Stomach (tissue), 9 donors: ENCODE measurements around the gene PFKFB4. TPM values are rescaled to one million over a fixed set of nuclear protein-coding genes. Genes with fewer than 3 reads are reported as not detected.
A peak's percentile ranks its signal among the peaks of the same experiment; 100 is the strongest.
"Not testable (repeated sequence)": the region's sequence is repeated elsewhere in the genome, so short reads cannot be mapped to it uniquely, and the experiment has no call there.

ENCODE experiments used
- DNase-seq, 2 donors: peaks; one replicate each; pipeline versions ENCODE4 v3.0.0 to v3.0.0-alpha.2; 2013 to 2019
- H3K27ac ChIP-seq, 5 donors: fragments of 200-600 bp in 4 of 5; sonication (generic) in 4 of 5; one replicate each; pipeline ENCODE4 v1.5.1; 2013 to 2019; ENCODE audit warnings: mild to moderate bottlenecking in 1 of 5, moderate library complexity in 1 of 5
- H3K27me3 ChIP-seq, 3 donors: fragments of 200-600 bp; sonication (generic); one replicate each; pipeline ENCODE4 v1.5.1; 2017 to 2019; ENCODE audit warnings: mixed run types in 1 of 3
- H3K36me3 ChIP-seq, 4 donors: fragments of 200-600 bp; sonication (generic); 1 replicate in 3 of 4; 2 replicates in 1 of 4; pipeline ENCODE4 v1.5.1; 2016 to 2019
- H3K4me1 ChIP-seq, 4 donors: fragments of 200-600 bp; sonication (generic); one replicate each; pipeline ENCODE4 v1.5.1; 2016 to 2019
- H3K4me3 ChIP-seq, 4 donors: fragments of 200-600 bp; sonication (generic) in 3 of 4; one replicate each; pipeline ENCODE4 v1.5.1; 2016 to 2019; ENCODE audit warnings: mild to moderate bottlenecking in 1 of 4
- H3K9me3 ChIP-seq, 4 donors: fragments of 200-600 bp; sonication (generic); one replicate each; pipeline ENCODE4 v1.5.1; 2016 to 2019
- CTCF ChIP-seq, 7 experiments: fragments of 450-650 bp in 4 of 7; fragments of 200-600 bp in 3 of 7; sonication (generic) in 3 of 7; IDR thresholded peaks; one replicate each; pipeline ENCODE4 v1.5.1; 2016 to 2019; ENCODE audit warnings: antibody characterized with exemption in 7 of 7, control low read depth in 2 of 7, mild to moderate bottlenecking in 1 of 7
- EP300 ChIP-seq: sonication (generic); formaldehyde crosslinking; IDR thresholded peaks from one replicate; pipeline ENCODE4 v1.6.1; 2017; ENCODE audit warnings: antibody characterized with exemption
- POLR2A ChIP-seq, 4 donors: fragments of 450-650 bp; IDR thresholded peaks; one replicate each; pipeline ENCODE4 v1.6.1; 2016; ENCODE audit warnings: antibody characterized with exemption in 4 of 4, control low read depth in 2 of 4, mild to moderate bottlenecking in 1 of 4, moderate library complexity in 1 of 4
- POLR2AphosphoS5 ChIP-seq, 3 donors: sonication (generic); formaldehyde crosslinking; IDR thresholded peaks; one replicate each; pipeline ENCODE4 v1.6.1; 2016; ENCODE audit warnings: antibody characterized with exemption in 3 of 3
- WGBS, 5 donors: extraction: QIAGEN DNeasy Blood & Tissue Kit in 3 of 5; methylation state at CpG; one replicate each; pipeline versions ENCODE4 v1.1.5 to v1.1.7; 2013 to 2018; 5-methylcytosine and 5-hydroxymethylcytosine counted together
- intact Hi-C: fragments of 100-400 bp; cut with DNase I; formaldehyde crosslinking; loops from one replicate; pipeline ENCODE4 v1.15.1; 2023; ENCODE audit warnings: low total_unique reads
- polyA plus RNA-seq, 3 donors: library from polyadenylated mRNA; stranded (reverse); fragments of 200-250 nt; gene quantifications; one replicate each; pipeline ENCODE4 v1.2.3, GENCODE V29; 2013
- total RNA-seq, 5 donors: library from RNA; depleted of rRNA; stranded (reverse); fragments of >200 nt; gene quantifications; one replicate each; pipeline versions ENCODE4 v1.1.0 to v1.2.3, GENCODE V29; 2014 to 2016
- donor health status: healthy with polysubstance abuse.
- donor health status: Bipolar disorder and iron deficiency.
- donor health status: healthy.

PFKFB4 gene
- total and polyA plus RNA-seq, 8 donors: 0.61 to 9.6 (median 1.5) TPM; not detected in 1

GRCh38 chr3:48553886-48554845, 2.4 kb downstream of the PFKFB4 start:
- TF ChIP-seq EP300 (no peak), POLR2A (IDR thresholded peaks at IDR 0.05) (no peak), CTCF (IDR thresholded peaks at IDR 0.05) (no peak), POLR2AphosphoS5 (IDR thresholded peaks at IDR 0.05) (no peak)
- peaks cover 24 to 51% (median 37%) of the 10 kb centered on the region in 4 donors for H3K4me1 ChIP-seq
- no peaks in the 10 kb centered on the region for H3K27me3 ChIP-seq
- no peaks in the 10 kb centered on the region for H3K36me3 ChIP-seq
- H3K27ac ChIP-seq: peak overlapping the region in 2 of 5 donors; percentile 37 to 43
- H3K4me3 ChIP-seq: no peak overlapping the region
- WGBS, 5 donors: 79 to 87% (median 84%) methylated on average over 14 of the region's 14 CpGs
- no peaks in the 10 kb centered on the region for H3K9me3 ChIP-seq
- intact Hi-C loops: loop anchor here (5.0 kb wide), 1 partner anchor 92 kb away; no protein-coding TSS in a partner anchor
- no peak for DNase-seq

GRCh38 chr3:48553361-48553760, 3.2 kb downstream of the PFKFB4 start:
- Histone ChIP-seq H3K9me3 (no peaks in the 10 kb centered on the region), H3K4me1 (peaks cover 24 to 51% (median 35%) of the 10 kb centered on the region in 4 donors), H3K4me3 (no peak overlapping the region), H3K27me3 (no peaks in the 10 kb centered on the region), H3K27ac (peak overlapping the region in 2 of 5 donors; percentile 37 to 43), H3K36me3 (no peaks in the 10 kb centered on the region)
- intact Hi-C loops: loop anchor here (5.0 kb wide), 1 partner anchor 91 kb away; no protein-coding TSS in a partner anchor
- 88 to 97% (median 91%) methylated on average over 5 of the region's 5 CpGs for WGBS, 5 donors
- DNase-seq: no peak
- TF ChIP-seq POLR2AphosphoS5 (IDR thresholded peaks at IDR 0.05) (no peak), POLR2A (IDR thresholded peaks at IDR 0.05) (no peak), EP300 (no peak), CTCF (IDR thresholded peaks at IDR 0.05) (no peak)

- intact Hi-C loops: loop anchor here (5.0 kb wide), 1 partner anchor 90 kb away; no protein-coding TSS in a partner anchor
- Histone ChIP-seq H3K9me3 (no peaks in the 10 kb centered on the region), H3K27ac (peak overlapping the region in 4 of 5 donors; percentile 13 to 43 (median 32)), H3K4me3 (no peak overlapping the region), H3K27me3 (no peaks in the 10 kb centered on the region), H3K4me1 (peaks cover 17 to 41% (median 25%) of the 10 kb centered on the region in 4 donors), H3K36me3 (peaks cover 0 to 3% (median 1%) of the 10 kb centered on the region in 4 donors)
- DNase-seq: peak; percentile 67 to 81
- TF ChIP-seq EP300: no peak
- no peak for TF ChIP-seq POLR2AphosphoS5 (IDR thresholded peaks at IDR 0.05)
- no peak for TF ChIP-seq POLR2A (IDR thresholded peaks at IDR 0.05)
- 54 to 64% (median 59%) methylated on average over 13 to 14 of the region's 14 CpGs for WGBS, 5 donors
Observed at GRCh38 chr3:48552111-48552951, 4.3 kb downstream of the PFKFB4 start.

GRCh38 chr3:48551651-48552050, 5.0 kb downstream of the PFKFB4 start:
- not testable (repeated sequence) for H3K9me3 ChIP-seq, DNase-seq, H3K36me3 ChIP-seq, H3K4me3 ChIP-seq, H3K27me3 ChIP-seq
- H3K27ac ChIP-seq: peak overlapping the region in 3 of 5 donors; percentile 27 to 43 (median 37)
- peaks cover 13 to 37% (median 21%) of the 10 kb centered on the region in 4 donors for H3K4me1 ChIP-seq
- WGBS, 5 donors: 89 to 96% (median 92%) methylated on average over 7 of the region's 7 CpGs
- intact Hi-C loops: loop anchor here (5.0 kb wide), 1 partner anchor 89 kb away; no protein-coding TSS in a partner anchor
